AG04449 (cell line): ENCODE results near the gene FRMD4A.

ENCODE experiments used
- CTCF ChIA-PET: fragments of 350-600 bp; formaldehyde crosslinking; extraction: SDS; loops from one replicate; lab custom pipeline; 2021; ENCODE audit warnings: antibody characterized with exemption; lab: Yijun Ruan, JAX
- POLR2A ChIA-PET: fragments of 400-600, 350-600 bp; formaldehyde crosslinking; extraction: SDS; loops from one replicate; lab custom pipeline; 2020; ENCODE audit warnings: antibody characterized with exemption, inconsistent platforms; lab: Yijun Ruan, JAX
- DNase-seq: peaks from one replicate; pipeline ENCODE4 v3.0.0-alpha.2; 2010; ENCODE audit warnings: low read depth, low spot score
- H3K4me3 ChIP-seq: 2 replicates; pipeline ENCODE4 v1.5.1; 2011; ENCODE audit warnings: low read depth, mild to moderate bottlenecking, control low read depth, low read length
- TF ChIP-seq, protein P1 (sequence below): IDR thresholded peaks from one replicate; pipeline ENCODE4 v1.5.1; 2011; ENCODE audit warnings: mild to moderate bottlenecking, moderate library complexity, low read length, control low read depth, inconsistent platforms; ENCODE audit not compliant: insufficient read depth; ENCODE audit errors: missing control alignments

FRMD4A gene

GRCh38 chr10:13801156-13801906 is 529.4 kb downstream of the FRMD4A start:
- CTCF ChIA-PET: interaction anchor here (1.4 to 2.1 kb wide), 3 partner anchors 10 to 14 kb away, joined by 3 to 7 read pairs (median 4); no protein-coding TSS in a partner anchor
- TF ChIP-seq, protein P1, sequence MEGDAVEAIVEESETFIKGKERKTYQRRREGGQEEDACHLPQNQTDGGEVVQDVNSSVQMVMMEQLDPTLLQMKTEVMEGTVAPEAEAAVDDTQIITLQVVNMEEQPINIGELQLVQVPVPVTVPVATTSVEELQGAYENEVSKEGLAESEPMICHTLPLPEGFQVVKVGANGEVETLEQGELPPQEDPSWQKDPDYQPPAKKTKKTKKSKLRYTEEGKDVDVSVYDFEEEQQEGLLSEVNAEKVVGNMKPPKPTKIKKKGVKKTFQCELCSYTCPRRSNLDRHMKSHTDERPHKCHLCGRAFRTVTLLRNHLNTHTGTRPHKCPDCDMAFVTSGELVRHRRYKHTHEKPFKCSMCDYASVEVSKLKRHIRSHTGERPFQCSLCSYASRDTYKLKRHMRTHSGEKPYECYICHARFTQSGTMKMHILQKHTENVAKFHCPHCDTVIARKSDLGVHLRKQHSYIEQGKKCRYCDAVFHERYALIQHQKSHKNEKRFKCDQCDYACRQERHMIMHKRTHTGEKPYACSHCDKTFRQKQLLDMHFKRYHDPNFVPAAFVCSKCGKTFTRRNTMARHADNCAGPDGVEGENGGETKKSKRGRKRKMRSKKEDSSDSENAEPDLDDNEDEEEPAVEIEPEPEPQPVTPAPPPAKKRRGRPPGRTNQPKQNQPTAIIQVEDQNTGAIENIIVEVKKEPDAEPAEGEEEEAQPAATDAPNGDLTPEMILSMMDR: no peak
- DNase-seq: no peak
- H3K4me3 ChIP-seq: no peak overlapping the region
- POLR2A ChIA-PET: no interaction called here

- no peak overlapping the region for H3K4me3 ChIP-seq
- TF ChIP-seq, protein P1: no peak
- ChIA-PET CTCF (interaction anchor here (1.1 kb wide), 1 partner anchor 297 kb away, joined by 3 read pairs; no protein-coding TSS in a partner anchor), POLR2A (no interaction called here)
- no peak for DNase-seq
These were observed 533.6 kb downstream of the FRMD4A start for GRCh38 chr10:13797164-13797563.

DNA sequence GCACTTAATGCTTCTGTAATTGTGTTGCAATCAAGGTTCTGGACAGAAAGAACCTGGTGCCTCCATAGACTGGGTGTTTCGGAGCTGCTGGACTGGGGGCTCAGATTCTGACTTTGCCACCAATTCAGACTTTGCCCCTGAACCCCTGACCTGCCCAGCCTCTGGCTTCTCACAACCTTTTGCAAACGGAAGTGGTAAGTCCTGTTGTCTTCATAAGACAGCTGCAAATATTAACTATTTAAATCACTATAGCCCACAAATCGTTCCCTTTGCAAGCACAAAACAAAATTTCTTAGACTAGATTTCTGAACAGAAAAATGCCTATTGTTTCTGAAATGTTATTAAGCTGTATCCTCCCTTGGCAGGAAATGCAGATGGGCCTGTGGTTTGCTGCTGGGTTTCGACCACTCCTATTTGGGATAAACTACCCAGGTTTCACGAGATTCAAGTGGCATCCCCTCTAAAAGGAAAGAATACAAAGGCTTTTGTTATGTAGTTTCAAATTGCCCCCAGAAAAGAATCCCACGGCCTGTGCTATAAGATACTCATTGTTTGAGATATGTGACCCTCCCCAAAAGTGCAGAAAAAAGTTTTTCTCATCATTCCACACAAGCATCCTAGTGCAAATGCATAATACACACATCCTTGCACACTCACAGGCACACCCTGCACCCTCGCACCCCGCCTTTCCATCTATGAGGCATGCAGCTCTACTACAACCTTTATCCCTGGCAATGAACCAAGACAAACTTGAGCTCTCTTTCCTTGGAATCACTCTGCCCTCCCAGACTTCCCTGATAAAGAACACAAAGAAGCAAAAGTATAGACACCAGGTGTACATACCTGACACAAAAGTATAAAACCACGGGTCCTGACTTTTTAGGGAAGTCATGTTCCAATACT is 534.8 kb downstream of the FRMD4A start:
- POLR2A ChIA-PET: no interaction called here
- DNase-seq: no peak
- TF ChIP-seq, protein P1: no peak
- CTCF ChIA-PET: interaction anchor here (0.6 to 1.1 kb wide), 2 partner anchors 9 to 298 kb away, joined by 3 to 4 read pairs; no protein-coding TSS in a partner anchor
- H3K4me3 ChIP-seq: no peak overlapping the region

DNA sequence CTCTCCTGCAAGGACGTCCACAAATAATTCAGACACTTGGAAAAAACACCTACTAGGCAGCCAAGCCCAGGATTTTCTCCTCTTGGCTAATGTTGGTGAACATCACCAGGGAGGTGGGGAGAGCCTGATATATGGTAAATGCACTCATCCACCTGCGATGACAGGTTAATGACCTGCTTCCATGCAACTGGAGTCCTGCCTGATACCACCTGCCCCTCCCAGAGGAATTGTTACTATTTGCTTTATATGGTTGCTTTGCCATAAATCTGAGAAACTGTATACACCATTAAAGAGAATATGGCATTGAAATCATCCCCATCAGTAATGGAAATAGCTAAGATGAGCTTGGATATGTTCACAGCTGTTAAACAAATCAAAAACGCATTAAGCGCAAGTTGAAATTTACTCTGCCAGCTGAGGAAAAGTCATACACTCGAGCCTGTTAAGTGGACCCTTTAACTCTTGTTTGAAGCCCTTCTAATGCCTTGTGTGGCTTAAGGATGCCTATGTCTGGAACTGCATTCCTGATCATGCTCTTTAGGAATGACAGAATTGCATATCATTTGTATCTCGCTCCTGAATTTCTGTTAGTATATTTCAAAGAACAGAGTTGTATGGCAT is 535.6 kb downstream of the FRMD4A start:
- H3K4me3 ChIP-seq: no peak overlapping the region
- DNase-seq: no peak
- TF ChIP-seq, protein P1: no peak
- CTCF ChIA-PET: no interaction called here
- POLR2A ChIA-PET: no interaction called here

GRCh38 chr10:13792006-13792405 is 538.7 kb downstream of the FRMD4A start:
- ChIA-PET CTCF (no interaction called here), POLR2A (no interaction called here)
- no peak overlapping the region for H3K4me3 ChIP-seq
- TF ChIP-seq, protein P1: no peak
- DNase-seq: no peak
